Brain microvascular endothelial cell (primary cell): ENCODE results near the gene SDC1.

Experiments used
- DNase-seq: peaks from one replicate; pipeline ENCODE4 v3.0.0-alpha.2; 2020
- H3K27ac ChIP-seq: fragments of 250-450 bp; sonication (Bioruptor Pico); 2 replicates; pipeline ENCODE4 v1.5.1; 2020; ENCODE audit warnings: mild to moderate bottlenecking, moderate library complexity
- H3K27me3 ChIP-seq: fragments of 250-450 bp; sonication (Bioruptor Pico); replicated peaks from 2 replicates; pipeline ENCODE4 v1.5.1; 2020; ENCODE audit warnings: mild to moderate bottlenecking
- H3K36me3 ChIP-seq: fragments of 250-450 bp; sonication (Bioruptor Pico); replicated peaks from 2 replicates; pipeline ENCODE4 v1.5.1; 2020; ENCODE audit warnings: mild to moderate bottlenecking
- H3K4me3 ChIP-seq: 2 replicates; pipeline ENCODE4 v1.5.1; 2011; ENCODE audit warnings: low read depth, mild to moderate bottlenecking, control low read depth, low read length, moderate library complexity
- in situ Hi-C: cut with HindIII; loops from 2 replicates; pipeline ENCODE4 v1.10.0; 2017; ENCODE audit warnings: low sequenced_read_pairs, low pct_ligation_motif_present
- TF ChIP-seq, protein P1 (sequence below): IDR thresholded peaks from 2 replicates; pipeline ENCODE4 v1.5.1; 2011; ENCODE audit warnings: low read depth, mild to moderate bottlenecking, moderate library complexity, low read length, control low read depth, inconsistent platforms; ENCODE audit errors: missing control alignments

Gene SDC1

DNA sequence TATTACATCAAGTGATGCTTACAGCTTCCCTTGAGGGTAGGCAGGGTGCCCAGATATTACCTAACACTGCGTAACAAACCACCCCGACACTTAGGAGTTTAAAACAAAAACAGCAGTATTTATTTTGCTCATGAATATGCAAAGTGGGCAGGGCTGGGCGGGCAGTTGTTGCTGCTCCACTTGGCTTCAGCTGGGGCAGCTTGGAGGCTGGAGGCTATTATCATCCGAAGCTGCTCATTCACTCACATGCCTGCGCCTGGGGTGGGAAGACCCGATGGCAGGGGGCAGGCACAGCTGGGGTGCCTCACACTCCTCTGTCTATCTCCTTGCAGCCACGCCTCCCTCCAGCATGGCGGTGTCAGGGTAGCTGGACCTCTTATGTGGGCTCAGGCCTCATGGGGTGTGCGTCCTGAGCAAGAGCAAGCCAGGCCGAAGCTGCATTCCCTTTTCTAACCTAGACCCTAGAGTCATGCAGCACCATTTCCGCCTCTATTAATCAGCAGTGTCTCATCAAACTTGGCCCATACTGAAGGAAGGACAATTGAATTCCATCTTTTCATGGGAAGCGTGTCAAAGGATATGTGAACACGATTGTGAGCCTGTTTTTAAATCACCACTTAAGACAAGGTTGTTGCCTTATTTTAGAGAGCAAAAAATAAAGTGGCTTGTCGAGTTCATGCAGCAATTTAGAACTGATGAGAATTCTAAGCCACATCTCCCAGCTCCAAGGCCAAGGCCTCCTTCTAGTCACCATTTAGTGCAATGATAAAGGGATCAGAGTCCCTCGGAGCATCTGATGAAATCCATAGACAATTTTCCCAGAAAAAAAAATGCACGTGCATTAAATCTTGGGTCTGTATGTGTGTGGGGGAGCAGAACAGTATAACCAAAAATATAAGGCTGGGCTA is 54.9 kb downstream of the SDC1 start:
- Histone ChIP-seq H3K27ac (no peak overlapping the region), H3K36me3 (no peaks in the 10 kb centered on the region), H3K27me3 (no peaks in the 10 kb centered on the region)

DNA sequence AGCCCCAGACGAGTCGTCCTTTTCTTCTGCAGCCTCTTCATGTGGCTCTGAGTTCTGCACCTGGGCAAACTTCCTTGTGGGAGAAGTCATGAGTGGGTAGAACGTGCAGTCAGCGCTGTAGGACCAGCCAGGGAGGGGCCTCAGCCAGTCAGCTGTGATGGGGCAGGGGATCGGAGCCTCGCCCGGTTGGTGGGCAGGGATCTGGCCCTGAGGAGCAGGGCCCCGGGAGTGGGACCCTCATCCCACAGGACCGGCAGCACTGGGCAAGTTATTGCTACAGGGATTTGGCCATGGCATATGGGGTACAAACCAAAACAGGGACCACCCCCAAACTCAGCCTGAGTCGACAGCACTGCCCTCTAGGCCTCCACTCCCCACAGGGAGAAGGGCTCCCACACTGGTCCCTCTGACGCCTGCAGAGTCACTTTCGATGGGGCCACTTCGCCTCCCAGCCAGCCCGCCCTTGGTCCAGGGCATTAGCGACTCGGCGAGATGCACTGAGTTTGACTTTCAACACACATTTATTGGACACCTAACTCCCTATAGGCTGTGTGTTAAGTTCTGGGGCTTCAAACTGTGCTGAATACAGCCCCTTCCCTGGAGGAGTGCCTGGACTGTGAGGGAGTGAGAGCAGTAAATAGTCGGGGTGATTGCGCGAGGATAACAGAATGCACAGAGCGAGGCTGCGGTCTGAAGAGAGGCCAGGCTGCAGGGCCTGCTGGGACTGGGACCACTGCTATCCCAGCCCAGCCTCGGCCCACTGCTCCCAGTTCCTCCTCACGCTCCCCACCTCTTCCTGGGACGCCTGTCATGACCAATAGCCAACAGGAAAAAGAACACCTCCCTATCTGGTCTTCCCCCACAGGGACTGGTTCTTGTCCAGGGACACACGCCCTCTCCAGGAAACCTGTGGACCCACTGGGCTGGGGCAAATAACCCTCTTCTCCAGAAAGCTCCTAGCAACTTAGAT is 55.9 kb downstream of the SDC1 start:
- no peak for DNase-seq
- in situ Hi-C loops = no loop called here
- Histone ChIP-seq H3K36me3 (no peaks in the 10 kb centered on the region), H3K27ac (no peak overlapping the region), H3K27me3 (no peaks in the 10 kb centered on the region), H3K4me3 (no peak overlapping the region)
- TF ChIP-seq, protein P1, sequence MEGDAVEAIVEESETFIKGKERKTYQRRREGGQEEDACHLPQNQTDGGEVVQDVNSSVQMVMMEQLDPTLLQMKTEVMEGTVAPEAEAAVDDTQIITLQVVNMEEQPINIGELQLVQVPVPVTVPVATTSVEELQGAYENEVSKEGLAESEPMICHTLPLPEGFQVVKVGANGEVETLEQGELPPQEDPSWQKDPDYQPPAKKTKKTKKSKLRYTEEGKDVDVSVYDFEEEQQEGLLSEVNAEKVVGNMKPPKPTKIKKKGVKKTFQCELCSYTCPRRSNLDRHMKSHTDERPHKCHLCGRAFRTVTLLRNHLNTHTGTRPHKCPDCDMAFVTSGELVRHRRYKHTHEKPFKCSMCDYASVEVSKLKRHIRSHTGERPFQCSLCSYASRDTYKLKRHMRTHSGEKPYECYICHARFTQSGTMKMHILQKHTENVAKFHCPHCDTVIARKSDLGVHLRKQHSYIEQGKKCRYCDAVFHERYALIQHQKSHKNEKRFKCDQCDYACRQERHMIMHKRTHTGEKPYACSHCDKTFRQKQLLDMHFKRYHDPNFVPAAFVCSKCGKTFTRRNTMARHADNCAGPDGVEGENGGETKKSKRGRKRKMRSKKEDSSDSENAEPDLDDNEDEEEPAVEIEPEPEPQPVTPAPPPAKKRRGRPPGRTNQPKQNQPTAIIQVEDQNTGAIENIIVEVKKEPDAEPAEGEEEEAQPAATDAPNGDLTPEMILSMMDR = no peak

More for the DNA sequence above, 54.9 kb downstream of the SDC1 start:
- TF ChIP-seq, protein P1 = no peak
- no peak overlapping the region for H3K4me3 ChIP-seq
- in situ Hi-C loops = no loop called here
- no peak for DNase-seq

DNA sequence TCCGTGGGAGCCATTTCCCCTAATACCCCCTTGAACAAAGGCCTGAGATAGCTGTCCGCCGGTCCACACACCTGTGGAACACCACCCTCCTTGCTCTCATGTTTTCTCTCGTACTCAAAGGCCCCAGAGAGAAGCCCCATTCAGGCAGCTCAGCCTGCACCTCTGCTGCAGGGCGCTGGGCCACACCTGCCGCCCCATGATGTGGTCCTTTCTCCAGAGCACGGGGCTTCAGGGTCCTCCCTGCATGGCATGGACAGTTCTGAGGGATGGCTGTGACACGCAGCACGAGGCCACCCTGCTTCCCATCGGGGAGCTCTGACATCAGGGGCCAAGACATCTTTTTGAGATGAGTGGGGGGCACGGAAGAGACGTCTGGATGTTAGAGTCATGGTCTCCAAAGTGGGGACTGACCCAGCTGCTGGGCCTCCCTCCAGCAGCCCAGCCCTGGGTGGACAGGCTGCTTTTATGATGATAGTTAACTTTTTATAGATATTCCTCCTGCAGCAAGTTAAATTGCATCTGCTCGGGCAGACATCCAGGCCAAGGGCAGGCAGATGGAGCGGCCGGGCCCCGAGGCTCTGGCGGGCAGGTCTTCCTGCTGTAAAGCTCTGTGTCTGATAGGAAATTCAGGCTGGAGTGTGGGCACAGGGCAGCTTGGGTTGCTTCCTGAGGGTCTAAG is 56.7 kb downstream of the SDC1 start:
- in situ Hi-C loops = no loop called here
- Histone ChIP-seq H3K27me3 (no peaks in the 10 kb centered on the region), H3K36me3 (no peaks in the 10 kb centered on the region), H3K4me3 (no peak overlapping the region), H3K27ac (no peak overlapping the region)
- no peak for DNase-seq
- TF ChIP-seq, protein P1 = no peak

- Histone ChIP-seq H3K36me3 (no peaks in the 10 kb centered on the region), H3K4me3 (no peak overlapping the region), H3K27me3 (no peaks in the 10 kb centered on the region), H3K27ac (no peak overlapping the region)
- peak; percentile 40 for DNase-seq
- in situ Hi-C loops = no loop called here
- TF ChIP-seq, protein P1 = no peak
Observed at GRCh38 chr2:20167356-20167755, 57.6 kb downstream of the SDC1 start.

- H3K27ac ChIP-seq = peak overlapping the region; percentile 22
- H3K27me3 ChIP-seq = no peaks in the 10 kb centered on the region
- H3K36me3 ChIP-seq = no peaks in the 10 kb centered on the region
- no peak overlapping the region for H3K4me3 ChIP-seq
- in situ Hi-C loops = no loop called here
- TF ChIP-seq, protein P1 = no peak
- DNase-seq = no peak
Observed at GRCh38 chr2:20165677-20166509, 59.0 kb downstream of the SDC1 start.
